NCI-H187 treated with DMSO at 0.1 percent for 48 hours (cell line): ENCODE results near the gene CDHR5.
A peak's percentile ranks its signal among the peaks of the same experiment; 100 is the strongest.
"Not testable (repeated sequence)": the region's sequence is repeated elsewhere in the genome, so short reads cannot be mapped to it uniquely, and the experiment has no call there.

Source experiments
- DNase-seq: peaks from one replicate; lab custom pipeline; 2025; lab: John Stamatoyannopoulos, UW

CDHR5 gene

GRCh38 chr11:586376-587316, 38.1 kb downstream of the CDHR5 start:
- no peak for DNase-seq

DNA sequence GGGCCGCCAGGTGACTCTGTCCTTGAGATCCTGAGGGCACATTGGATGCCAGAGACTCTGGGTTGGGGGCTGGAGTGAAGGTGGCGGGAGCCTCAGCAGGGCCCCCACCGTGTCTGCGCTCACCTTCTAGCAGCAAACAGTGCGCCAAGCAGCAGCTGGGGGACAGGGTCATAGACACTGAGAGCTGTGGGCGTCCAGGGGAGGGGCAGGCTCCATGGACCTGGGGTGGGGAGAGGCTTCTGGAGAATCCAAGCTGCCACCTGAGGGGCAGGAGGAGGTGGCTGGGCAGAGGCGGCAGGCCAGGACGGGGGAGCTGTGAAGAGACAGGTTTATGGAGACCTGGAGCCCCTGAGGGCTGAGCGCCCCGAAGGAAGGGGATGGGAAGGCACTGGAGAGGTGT, 40.5 kb downstream of the CDHR5 start:
- no peak for DNase-seq

- no peak for DNase-seq
Observed at GRCh38 chr11:581752-582151, 43.0 kb downstream of the CDHR5 start.

DNA sequence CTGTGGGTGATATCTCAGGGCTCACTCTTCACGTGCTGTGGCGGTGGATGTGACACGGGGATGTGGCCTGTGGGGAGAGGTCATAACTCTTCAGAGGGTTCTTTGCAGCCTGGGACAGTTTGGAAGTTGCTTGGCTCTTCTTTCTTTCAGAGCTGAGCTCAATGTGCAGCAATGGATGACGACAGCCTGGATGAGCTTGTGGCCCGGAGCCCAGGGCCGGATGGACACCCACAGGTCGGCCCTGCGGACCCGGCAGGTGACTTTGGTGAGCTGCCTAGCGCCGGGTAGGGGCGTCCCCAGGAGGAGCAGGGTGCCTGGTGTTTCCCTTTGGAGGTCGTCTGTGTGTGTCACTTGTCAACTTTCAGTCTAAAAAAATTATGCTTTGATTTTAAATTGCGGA, 43.4 kb downstream of the CDHR5 start:
- DNase-seq: no peak

DNA sequence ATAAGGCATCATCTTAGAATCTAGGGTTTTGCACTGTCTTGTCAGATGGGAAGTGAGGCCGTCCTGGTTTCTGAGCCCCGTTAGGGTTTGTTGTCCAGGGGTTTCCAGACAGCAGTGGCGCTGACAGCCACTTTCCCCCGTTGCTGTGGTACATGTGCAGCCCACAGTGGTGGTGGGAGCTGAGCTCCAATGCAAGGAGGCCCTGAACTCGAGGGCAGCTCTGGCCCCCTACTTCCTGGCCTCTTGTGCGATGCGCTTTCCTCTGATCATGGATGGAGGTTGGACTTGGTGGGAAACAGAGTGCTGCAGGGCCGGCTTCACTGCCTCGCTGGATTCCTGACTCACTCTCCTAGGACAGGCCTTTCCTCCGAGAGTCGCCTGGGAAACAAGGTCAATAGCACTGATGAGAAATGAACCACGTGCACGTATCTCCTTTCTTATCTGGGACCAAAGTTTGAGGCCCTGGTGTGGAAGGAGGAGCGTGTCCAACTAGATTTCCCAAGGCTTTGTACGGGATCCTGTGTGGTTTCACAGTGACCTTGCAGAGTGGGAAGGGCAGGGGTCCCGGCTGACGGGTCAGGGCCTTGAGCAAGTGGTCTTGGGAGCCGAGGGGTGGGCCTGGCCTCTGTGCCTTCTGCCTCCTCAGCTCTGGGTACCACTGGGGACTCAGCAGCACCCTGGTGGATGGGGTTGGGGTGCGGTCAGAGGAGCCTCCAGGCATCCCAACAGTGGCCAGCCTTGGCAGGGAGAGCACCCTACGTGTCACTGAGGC, 44.7 kb downstream of the CDHR5 start:
- no peak for DNase-seq

- no peak for DNase-seq
Observed at GRCh38 chr11:578276-579035, 46.3 kb downstream of the CDHR5 start.

GRCh38 chr11:577611-577894, 47.2 kb downstream of the CDHR5 start:
- DNase-seq: no peak

- DNase-seq: no peak
Observed at GRCh38 chr11:576811-577610, 47.7 kb downstream of the CDHR5 start.

DNA sequence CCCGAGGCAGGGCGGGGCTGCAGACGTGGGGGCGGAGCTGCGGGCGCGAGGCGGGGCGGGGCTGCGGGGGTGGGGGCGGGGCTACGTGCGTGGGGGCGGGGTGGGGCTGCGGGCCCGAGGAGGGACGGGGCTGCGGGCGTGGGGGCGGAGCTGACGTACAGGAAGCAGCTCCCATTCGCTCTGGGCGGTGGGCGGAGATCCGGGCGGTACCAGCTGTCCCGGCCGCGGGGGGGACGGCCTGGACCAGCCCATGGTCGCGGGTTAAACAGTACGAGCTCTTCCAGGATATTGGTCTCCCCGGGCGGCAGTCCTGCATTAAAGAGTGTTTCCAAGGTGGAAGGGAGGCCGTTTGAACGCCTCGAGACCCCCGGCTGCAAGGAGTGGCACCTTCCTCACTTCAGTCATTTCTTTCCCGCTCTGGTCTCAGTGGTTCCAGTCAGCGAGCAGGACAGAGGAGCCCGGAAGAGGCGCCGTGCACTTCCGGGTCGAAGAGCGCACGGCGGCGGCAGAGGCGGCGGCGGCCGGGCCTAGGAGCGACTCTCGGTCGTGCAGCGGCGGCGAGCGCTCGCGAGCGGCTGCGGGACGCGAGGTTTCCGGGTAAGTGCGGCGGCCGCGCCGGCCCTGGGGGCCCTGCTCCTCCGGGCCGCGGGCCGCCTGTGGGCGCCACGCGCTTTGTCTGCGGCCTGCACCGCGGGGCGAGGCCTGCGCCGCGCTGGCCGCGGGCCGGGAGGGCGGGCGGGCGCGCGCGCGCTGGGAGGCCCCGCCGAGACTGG, 48.6 kb downstream of the CDHR5 start, which contains the start of gene PHRF1:
PHRF1 (plus strand) TSS at position 475 of the 773 bp plus-strand sequence. CDS start 5,043 bp downstream, outside the sequence.
- peak; percentile 81 for DNase-seq

DNA sequence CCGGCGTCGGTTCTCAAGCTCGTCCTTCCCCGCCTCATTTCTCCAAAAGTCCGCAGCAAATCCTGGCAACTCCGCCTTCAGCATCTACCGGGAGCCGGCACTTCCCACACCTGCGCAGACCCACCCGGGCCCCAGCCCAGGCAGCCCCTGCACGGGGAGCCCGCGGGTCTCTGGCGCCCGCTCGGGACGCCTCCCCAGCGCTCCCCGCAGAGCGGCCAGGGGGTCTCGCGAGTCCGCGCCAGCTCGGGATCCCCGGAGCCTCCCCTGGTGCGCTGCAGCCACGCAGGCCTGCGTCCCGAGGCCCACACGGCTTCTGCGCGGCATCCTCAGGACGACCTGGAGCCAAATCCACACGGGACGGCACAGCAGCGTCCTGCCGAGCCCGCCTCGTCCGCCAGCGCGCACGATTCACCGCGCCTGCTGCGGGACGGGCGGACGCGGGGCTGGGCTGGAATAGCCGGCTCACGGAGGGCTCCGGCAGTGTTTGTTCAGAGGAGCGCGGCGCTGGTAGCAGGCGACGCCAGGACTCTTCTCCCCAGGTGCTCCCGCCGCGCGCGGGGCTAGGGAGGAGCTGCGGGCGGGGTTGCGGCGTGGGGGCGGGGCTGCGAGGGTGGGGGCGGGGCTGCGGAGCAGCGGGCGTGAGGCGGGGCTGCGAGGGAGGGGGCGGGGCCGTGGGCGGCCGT, 49.3 kb downstream of the CDHR5 start:
- no peak for DNase-seq

GRCh38 chr11:574632-575312, 50.0 kb downstream of the CDHR5 start:
- DNase-seq: no peak

GRCh38 chr11:574031-574570, 50.7 kb downstream of the CDHR5 start:
- DNase-seq: not testable (repeated sequence)

DNA sequence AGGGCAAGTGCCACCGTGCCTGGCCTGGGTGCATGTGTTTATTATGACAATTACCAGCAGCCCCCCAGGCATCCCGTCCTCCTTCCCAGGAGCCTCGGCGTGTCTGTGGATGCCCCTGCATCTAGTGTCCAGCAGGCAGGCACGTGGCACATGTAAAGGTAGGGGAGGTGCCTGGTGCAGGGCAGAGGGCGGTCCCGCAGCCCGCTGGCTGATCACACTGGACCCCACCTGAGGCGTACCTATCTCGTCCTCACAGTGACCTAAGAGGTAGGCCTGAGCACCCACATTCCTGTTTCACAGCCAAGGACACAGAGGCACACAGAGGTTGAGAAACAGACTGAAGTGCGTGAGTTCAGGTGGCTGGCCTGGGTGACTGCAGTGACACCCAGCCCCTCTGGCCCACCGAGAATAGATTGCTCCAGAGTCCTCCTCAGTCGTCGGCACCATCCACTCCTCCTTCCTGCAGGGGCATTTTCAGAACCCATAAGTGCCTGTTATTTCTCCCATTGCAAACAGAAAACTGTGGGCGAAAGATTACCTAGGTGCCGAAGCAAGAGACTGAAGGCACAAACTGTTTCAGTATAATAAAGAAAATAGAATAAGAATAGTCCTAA, 51.5 kb downstream of the CDHR5 start:
- DNase-seq: no peak

GRCh38 chr11:571802-572185, 53.0 kb downstream of the CDHR5 start:
- DNase-seq: no peak

- no peak for DNase-seq
Observed at GRCh38 chr11:569158-569885, 55.4 kb downstream of the CDHR5 start.

- peak; percentile 72 for DNase-seq
Observed at GRCh38 chr11:568306-569157, 56.2 kb downstream of the CDHR5 start.

GRCh38 chr11:567629-568292, 57.0 kb downstream of the CDHR5 start:
- no peak for DNase-seq
